Natural killer cell (primary cell): ENCODE results near the gene MAPKAPK3. TPM values are rescaled to one million over a fixed set of nuclear protein-coding genes. Genes with fewer than 3 reads are reported as not detected.

Experiments used
- ATAC-seq, 3 donors: fragments of 150-1000 bp in 2 of 3; fragments of 200-7000 bp in 1 of 3; cut with Tn5 transposase; 1 replicate in 1 of 3; 2 replicates in 2 of 3; pipeline ENCODE4 v1.10.0; 2021; ENCODE audit warnings: mild to moderate bottlenecking in 2 of 3, moderate library complexity in 2 of 3
- DNase-seq, 2 donors: peaks; one replicate each; pipeline versions ENCODE4 v3.0.0 to v3.0.0-alpha.2; 2013 to 2021; ENCODE audit warnings: mixed read lengths in 1 of 2
- H3K27ac ChIP-seq: one replicate; pipeline ENCODE4 v1.5.1; 2013; ENCODE audit warnings: mild to moderate bottlenecking, low read length
- H3K27me3 ChIP-seq: one replicate; pipeline ENCODE4 v1.6.1; 2013; ENCODE audit warnings: low read length; ENCODE audit not compliant: control insufficient read depth, insufficient read depth
- H3K36me3 ChIP-seq: one replicate; pipeline ENCODE4 v1.6.1; 2013; ENCODE audit warnings: low read length; ENCODE audit not compliant: control insufficient read depth, insufficient read depth
- H3K4me1 ChIP-seq: one replicate; pipeline ENCODE4 v1.6.1; 2013; ENCODE audit warnings: low read length; ENCODE audit not compliant: control insufficient read depth, insufficient read depth
- H3K4me3 ChIP-seq: one replicate; pipeline ENCODE4 v1.5.1; 2013; ENCODE audit warnings: low read length
- H3K9me3 ChIP-seq: one replicate; pipeline ENCODE4 v1.6.1; 2013; ENCODE audit warnings: low read length; ENCODE audit not compliant: control insufficient read depth, insufficient read depth
- H3K27ac Mint-ChIP-seq, 2 donors: one replicate each; pipeline ENCODE4 v1.8.0; 2022; ENCODE audit warnings: mild to moderate bottlenecking in 2 of 2, mixed read lengths in 2 of 2, moderate library complexity in 1 of 2
- H3K27me3 Mint-ChIP-seq, 2 donors: one replicate each; pipeline ENCODE4 v1.8.0; 2022; ENCODE audit warnings: low read depth in 2 of 2, mixed read lengths in 2 of 2
- H3K36me3 Mint-ChIP-seq: one replicate; pipeline ENCODE4 v1.8.0; 2022; ENCODE audit warnings: mixed read lengths
- H3K4me1 Mint-ChIP-seq, 2 donors: one replicate each; pipeline ENCODE4 v1.8.0; 2022; ENCODE audit warnings: mixed read lengths in 2 of 2
- H3K4me3 Mint-ChIP-seq: one replicate; pipeline ENCODE4 v1.8.0; 2022; ENCODE audit warnings: mild to moderate bottlenecking, moderate library complexity, mixed read lengths
- H3K9me3 Mint-ChIP-seq, 2 donors: one replicate each; pipeline ENCODE4 v1.8.0; 2022; ENCODE audit warnings: mixed read lengths in 2 of 2
- CTCF ChIP-seq: fragments of 200-600 bp; IDR thresholded peaks from one replicate; pipeline ENCODE4 v1.8.0; 2022; ENCODE audit warnings: antibody characterized with exemption
- WGBS: methylation state at CpG from one replicate; pipeline ENCODE4 v1.1.7; 2013; ENCODE audit warnings: missing lambda C conversion rate; ENCODE audit not compliant: insufficient coverage; 5-methylcytosine and 5-hydroxymethylcytosine counted together
- intact Hi-C: fragments of 100-400 bp; cut with micrococcal nuclease; formaldehyde crosslinking; loops from one replicate; pipeline ENCODE4 v1.14.2; 2022
- total RNA-seq, 4 donors: library from RNA; stranded (reverse); fragments of 120-200 nt in 1 of 4; gene quantifications; one replicate each; pipeline versions ENCODE4 v1.2.3 to v1.2.4, GENCODE V29; 2013 to 2022

The MAPKAPK3 gene
- total RNA-seq, 3 donors from 2014 or later (not counting 1 experiment from before 2014, with no cell fraction given): 48.0 to 57.7 (median 49.3) TPM

GRCh38 chr3:50648944-50649343 lies 32.0 kb downstream of the MAPKAPK3 start:
- no peak overlapping the region for H3K27ac ChIP-seq
- no peaks in the 10 kb centered on the region for H3K9me3 ChIP-seq
- ATAC-seq: no peak
- intact Hi-C loops: no loop called here
- H3K27me3 ChIP-seq: no peaks in the 10 kb centered on the region
- no peak for TF ChIP-seq CTCF
- peaks cover 48% of the 10 kb centered on the region for H3K36me3 ChIP-seq
- H3K4me1 ChIP-seq: no peaks in the 10 kb centered on the region
- Mint-ChIP-seq H3K27me3 (no peaks in the 10 kb centered on the region), H3K36me3 (no peaks in the 10 kb centered on the region), H3K4me1 (peaks cover 4 to 12% of the 10 kb centered on the region in 2 donors), H3K27ac (no peak overlapping the region), H3K4me3 (no peak overlapping the region), H3K9me3 (no peaks in the 10 kb centered on the region)
- DNase-seq: no peak
- no peak overlapping the region for H3K4me3 ChIP-seq
- 85% methylated on average over 2 of the region's 2 CpGs for WGBS

- intact Hi-C loops: no loop called here
- no peaks in the 10 kb centered on the region for H3K9me3 ChIP-seq
- no peak for ATAC-seq
- H3K27ac ChIP-seq: no peak overlapping the region
- 89% methylated on average over 8 of the region's 8 CpGs for WGBS
- no peaks in the 10 kb centered on the region for H3K27me3 ChIP-seq
- Mint-ChIP-seq H3K9me3 (no peaks in the 10 kb centered on the region), H3K27ac (peak overlapping the region; percentile 49 to 68), H3K36me3 (no peaks in the 10 kb centered on the region), H3K27me3 (no peaks in the 10 kb centered on the region), H3K4me1 (peaks cover 4 to 12% of the 10 kb centered on the region in 2 donors), H3K4me3 (no peak overlapping the region)
- H3K4me1 ChIP-seq: no peaks in the 10 kb centered on the region
- peaks cover 42% of the 10 kb centered on the region for H3K36me3 ChIP-seq
- TF ChIP-seq CTCF: no peak
- no peak for DNase-seq
- H3K4me3 ChIP-seq: no peak overlapping the region
Observed at GRCh38 chr3:50649451-50649931, 32.5 kb downstream of the MAPKAPK3 start.

GRCh38 chr3:50650018-50650417 lies 33.1 kb downstream of the MAPKAPK3 start:
- peaks cover 40% of the 10 kb centered on the region for H3K36me3 ChIP-seq
- H3K4me3 ChIP-seq: no peak overlapping the region
- WGBS: no CpG with 5 or more reads among the region's 1 CpG
- Mint-ChIP-seq H3K4me1 (peaks cover 4 to 12% of the 10 kb centered on the region in 2 donors), H3K36me3 (no peaks in the 10 kb centered on the region), H3K9me3 (no peaks in the 10 kb centered on the region), H3K27me3 (no peaks in the 10 kb centered on the region), H3K4me3 (no peak overlapping the region), H3K27ac (peak overlapping the region; percentile 49 to 68)
- ATAC-seq (no peak), DNase-seq (no peak)
- H3K27ac ChIP-seq: no peak overlapping the region
- H3K9me3 ChIP-seq: no peaks in the 10 kb centered on the region
- no peaks in the 10 kb centered on the region for H3K27me3 ChIP-seq
- no peak for TF ChIP-seq CTCF
- intact Hi-C loops: loop anchor here (10.0 kb wide), 1 partner anchor 75 kb away; no protein-coding TSS in a partner anchor
- no peaks in the 10 kb centered on the region for H3K4me1 ChIP-seq

GRCh38 chr3:50651445-50651844 lies 34.5 kb downstream of the MAPKAPK3 start:
- Histone ChIP-seq H3K4me1 (no peaks in the 10 kb centered on the region), H3K27me3 (no peaks in the 10 kb centered on the region), H3K36me3 (peaks cover 28% of the 10 kb centered on the region), H3K4me3 (no peak overlapping the region), H3K27ac (no peak overlapping the region), H3K9me3 (no peaks in the 10 kb centered on the region)
- Mint-ChIP-seq H3K9me3 (no peaks in the 10 kb centered on the region), H3K27ac (peak overlapping the region in 1 of 2 donors; percentile 22), H3K4me3 (no peak overlapping the region), H3K36me3 (no peaks in the 10 kb centered on the region), H3K4me1 (peaks cover 4 to 8% of the 10 kb centered on the region in 2 donors), H3K27me3 (no peaks in the 10 kb centered on the region)
- no peak for TF ChIP-seq CTCF
- DNase-seq (no peak), ATAC-seq (no peak)
- intact Hi-C loops: loop anchor here (10.0 kb wide), 1 partner anchor 77 kb away; no protein-coding TSS in a partner anchor
- WGBS: 93% methylated on average over 8 of the region's 8 CpGs
